ENCODE data around the gene ZNF888.
"Not testable (repeated sequence)": the region's sequence is repeated elsewhere in the genome, so short reads cannot be mapped to it uniquely, and the experiment has no call there.

ZNF888 gene

DNA sequence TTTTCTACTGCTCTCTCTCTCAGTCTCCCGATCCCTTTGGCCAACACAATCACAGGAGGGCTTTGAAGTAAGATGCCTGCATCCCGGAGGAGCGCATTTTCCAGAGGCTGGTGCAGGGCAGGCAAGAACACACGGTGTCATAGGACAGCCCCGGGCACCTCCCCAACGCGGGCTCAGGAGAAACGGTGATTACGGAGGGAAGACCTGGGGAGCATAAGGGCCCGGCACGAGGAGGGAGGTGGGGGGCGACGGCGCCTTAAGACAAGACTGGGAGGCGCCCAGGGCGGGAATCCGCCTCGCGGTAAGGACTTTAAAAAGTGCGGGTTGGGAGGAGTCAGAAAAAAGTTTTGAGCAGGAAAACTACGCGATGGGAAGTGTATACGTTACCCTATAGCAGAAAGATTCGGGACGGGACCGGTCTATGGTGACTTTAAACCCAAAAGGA is 18.7 kb upstream of the ZNF888 start:
- DNase-seq (ENCODE audit: low read depth in 2 of 2): no peak

DNA sequence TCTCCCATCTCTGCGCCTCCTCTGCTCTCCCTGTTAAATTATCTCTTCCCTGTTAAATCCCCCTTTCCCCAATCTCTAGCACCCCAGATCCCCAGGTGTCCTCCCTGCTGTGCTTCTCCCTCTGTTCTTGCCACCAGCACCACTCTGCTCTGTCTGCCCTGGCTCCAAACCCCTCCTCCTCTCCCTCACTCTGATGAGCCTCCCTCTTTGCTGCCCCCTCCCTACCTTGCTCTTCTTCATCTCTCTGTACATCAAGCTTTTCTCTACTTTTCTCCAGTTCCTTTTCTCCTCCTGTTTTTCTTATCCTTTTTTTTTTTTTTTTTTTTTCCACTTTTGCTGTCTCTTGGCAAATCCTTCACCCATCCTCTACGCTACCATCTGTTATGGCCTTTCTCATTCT is 18.3 kb upstream of the ZNF888 start:
- DNase-seq (ENCODE audit: low read depth in 2 of 2): not testable (repeated sequence)

DNA sequence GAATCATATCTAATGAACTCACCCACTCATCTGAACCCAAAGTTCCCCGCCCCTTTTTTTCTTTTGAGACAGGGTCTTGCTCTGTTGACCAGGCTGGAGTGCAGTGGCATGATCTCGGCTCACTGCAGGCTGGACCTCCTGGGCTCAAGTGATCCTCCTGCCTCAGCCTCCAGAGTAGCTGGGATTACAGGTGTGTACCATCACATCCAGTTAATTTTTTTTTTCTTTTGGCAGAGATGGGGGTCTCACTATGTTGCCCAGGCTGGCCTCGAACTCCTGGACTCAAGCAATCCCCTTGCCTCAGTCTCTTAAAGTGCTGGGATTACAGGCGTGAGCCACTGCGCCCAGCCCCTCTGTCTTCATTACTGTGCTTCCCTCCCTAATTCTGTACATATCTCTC is 17.7 kb upstream of the ZNF888 start:
- not testable (repeated sequence) for DNase-seq (ENCODE audit: low read depth in 2 of 2)

DNA sequence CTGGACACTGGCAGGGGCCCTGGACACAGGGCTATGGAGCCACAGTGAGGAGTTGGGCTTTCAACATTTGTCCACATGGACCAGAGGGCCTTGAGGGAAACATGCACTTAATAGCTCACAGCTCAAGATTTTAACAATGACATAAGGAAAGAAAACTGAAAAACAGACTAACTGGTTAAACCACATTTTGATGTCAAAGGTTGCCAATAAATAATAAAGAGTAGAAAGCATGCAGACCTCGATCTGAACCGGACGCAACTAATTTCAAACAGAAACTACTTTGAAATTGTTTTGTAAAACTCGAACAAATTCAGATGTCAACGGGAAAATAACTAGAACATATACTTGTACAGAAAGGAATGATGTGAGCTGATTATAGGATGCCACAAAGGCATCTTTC is 15.5 kb upstream of the ZNF888 start:
- DNase-seq (ENCODE audit: low read depth in 2 of 2): no peak

DNA sequence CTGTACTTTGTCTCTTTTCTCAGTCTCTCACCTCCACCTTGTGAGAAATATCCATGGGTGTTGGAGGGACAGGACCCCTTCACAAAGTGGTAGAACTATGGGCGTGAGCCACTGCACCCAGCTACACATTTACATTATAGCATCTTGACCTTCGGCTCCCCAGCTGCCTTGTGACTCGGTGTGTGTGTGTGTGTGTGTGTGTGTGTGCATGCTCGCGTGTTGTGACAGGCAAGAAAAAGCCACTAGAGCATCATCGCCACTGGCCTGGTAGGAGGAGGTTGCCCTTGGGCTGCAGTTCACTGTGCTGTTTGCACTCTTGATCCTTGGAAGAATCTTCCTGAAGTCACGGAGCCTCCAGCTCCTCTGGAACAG is 13.7 kb upstream of the ZNF888 start:
- DNase-seq (ENCODE audit: low read depth in 2 of 2): no peak

DNA sequence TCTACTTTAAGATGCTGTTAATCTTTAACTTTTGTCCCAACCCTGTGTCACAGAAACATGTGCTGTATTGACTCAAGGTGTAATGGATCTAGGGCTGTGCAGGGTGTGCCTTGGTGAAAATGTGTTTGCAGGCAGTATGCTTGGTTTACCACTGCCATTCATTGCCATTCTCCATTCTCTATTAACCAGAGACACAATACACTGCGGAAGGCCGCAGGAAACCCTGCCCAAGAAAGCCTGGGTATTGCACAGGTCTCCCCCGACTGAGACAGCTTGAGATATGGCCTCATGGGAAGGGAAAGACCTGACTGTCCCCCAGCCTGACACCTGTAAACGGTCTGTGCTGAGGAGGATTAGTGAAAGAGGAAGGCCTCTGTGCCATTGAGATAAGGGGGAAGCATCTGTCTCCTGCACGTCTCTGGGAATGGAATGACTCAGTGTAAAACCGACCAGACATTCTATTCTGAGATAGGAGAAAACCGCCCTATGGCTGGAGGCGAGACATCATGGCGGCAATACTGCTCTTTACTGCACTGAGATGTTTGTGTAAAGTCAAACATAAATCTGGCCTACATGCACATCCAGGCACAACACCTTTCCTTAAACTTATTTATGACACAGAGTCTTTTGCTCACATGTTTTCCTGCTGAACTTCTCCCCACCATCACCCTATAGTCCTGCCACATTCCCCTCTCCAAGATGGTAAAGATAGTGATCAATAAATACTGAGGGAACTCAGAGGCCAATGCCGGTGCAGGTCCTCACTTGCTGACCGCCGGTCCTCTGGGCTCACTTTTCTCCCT is 13.1 kb upstream of the ZNF888 start:
- no peak for DNase-seq (ENCODE audit: low read depth in 2 of 2)

DNA sequence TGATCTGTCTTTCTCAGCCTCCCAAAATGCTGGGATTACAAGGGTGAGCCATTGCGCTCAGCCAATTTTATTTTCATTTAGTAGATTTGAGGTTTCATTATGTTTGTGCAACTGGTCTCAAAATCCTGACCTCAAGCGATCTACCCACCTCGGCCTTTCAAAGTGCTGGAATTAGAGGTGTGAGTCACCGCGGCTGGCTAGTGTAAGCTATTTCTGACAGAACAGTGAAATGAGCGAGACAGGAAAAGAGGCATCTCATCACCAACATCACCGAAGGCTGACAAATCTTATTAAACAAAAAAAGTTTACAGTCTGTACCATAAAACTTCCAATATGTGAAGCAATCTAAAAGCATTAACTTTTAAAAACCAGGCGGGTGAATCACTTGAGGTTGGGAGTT is 12.2 kb upstream of the ZNF888 start:
- DNase-seq (ENCODE audit: low read depth in 2 of 2): no peak

DNA sequence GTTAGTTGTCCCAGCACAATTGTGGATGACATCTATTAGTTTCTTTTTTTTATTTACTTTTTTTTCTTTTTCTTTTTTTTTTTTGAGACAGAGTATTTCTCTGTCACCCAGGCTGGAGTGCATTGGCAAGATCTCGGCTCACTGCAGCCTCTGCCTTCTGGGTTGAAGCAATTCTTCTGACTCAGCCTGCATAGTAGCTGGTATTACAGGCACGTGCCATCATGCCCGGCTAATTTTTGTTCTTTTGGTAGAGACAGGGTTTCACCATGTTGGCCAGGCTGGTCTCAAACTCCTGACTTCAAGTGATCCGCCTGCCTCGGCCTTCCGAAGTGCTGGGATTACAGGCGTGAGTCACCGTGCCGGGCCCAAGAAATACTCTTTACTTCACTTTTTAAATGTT is 1.4 kb upstream of the ZNF888 start:
- DNase-seq (ENCODE audit: low read depth in 2 of 2): not testable (repeated sequence)

DNA sequence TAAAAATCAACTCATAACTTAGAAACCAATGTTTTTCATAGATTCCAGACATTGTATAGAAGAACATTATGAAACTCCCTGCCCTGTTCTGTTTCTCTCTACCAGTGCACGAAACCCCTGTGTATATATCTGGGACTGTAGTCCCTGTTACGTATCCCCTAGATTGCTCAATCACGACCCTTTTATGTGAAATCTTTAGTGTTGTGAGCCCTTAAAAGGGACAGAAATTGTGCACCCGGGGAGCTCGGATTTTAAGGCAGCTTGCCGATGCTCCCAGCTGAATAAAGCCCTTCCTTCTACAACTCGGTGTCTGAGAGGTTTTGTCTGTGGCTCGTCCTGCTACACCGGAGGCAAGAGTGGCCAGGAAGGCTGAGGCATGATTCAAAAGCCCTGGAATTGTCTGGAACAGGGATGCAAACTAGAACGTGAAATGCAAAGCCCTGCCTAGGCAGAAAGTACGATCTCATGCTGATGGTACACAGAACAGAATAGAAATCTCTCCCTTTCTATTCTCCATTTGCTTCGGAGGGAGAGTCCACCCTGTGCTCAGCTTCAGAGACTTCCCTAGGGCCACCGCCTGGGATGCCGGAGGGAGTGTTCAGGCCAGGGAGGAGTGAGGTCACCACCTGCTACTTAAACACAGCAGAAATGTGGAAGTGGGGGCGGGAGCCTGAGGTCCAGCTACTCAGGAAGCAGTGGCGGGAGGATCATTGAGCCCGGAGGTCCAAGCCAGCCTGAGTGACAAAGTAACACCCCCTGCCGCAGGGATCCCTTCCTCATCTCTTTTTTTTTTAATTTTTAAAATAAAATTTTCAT is 758 bp upstream of the ZNF888 start:
- no peak for DNase-seq (ENCODE audit: low read depth in 2 of 2)

DNA sequence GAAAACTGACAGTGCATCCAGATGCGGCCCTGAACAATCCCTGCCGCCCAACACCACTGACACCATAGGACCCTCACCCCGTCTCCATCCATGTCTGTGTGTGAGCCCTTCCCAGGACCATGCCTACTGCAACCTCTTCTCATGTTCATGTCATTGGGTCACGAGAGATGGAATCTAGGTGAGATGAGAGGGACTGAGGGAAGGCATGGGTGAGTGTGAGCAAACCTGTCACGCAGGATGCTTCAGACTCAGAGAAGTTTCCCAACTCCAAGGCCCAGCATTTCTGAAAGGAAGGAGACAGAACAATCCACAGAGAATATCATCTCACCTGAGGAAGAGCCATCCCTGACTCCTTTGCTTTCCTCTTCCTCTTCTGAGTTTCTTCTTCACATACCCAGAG is 5.7 kb downstream of the ZNF888 start:
- DNase-seq (ENCODE audit: low read depth in 2 of 2): no peak

DNA sequence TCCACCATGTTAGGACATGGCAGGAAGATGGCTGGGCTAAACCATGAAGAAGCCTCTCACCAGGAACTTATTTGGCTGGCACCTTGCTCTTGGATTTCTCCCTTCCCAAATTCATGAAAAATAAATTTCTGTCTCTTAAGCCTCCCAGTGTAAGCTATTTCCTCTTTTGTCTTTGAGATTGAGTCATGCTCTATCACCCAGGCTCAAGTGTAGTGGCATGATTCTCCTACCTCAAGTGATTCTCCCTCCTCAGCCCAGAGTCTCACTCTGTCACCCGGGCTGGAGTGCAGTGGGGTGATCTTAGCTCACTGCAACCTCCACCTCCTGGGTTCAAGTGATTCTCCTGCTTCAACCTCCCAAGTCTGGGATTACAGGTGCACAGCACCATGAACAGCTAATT is 12.6 kb downstream of the ZNF888 start:
- no peak for DNase-seq (ENCODE audit: low read depth in 2 of 2)

DNA sequence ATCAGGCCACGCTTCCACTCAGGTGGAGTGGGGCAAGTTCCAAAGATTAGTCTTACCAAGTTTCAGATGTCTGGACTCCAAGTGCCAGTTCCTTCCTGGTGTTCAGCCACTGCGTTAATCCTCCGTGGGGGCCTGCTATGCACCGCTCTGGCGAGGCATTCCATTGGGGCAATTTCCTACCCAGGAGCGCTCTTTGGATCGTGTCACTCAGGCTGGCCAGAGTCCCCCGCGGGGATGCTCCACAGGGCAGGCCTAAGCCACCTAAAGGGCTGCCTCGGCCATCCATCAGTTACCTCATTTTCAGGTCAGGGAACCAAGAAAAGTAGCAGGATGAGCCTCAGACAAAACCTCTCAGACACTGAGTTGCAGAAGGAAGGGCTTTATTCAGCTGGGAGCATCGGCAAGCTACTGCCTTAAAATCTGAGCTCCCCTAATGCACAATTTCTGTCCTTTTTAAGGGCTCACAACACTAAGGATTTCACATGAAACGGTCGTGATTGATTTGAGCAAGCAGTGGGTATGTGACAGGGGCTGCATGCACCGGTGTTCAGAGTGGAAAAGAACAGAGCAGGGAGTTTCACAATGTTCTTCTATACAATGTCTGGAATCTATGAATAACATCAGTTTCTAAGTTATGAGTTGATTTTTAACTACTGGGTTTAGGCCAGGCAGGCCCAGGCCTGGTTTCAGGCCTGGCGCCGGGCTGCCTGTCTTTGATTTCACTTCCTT is 19.0 kb downstream of the ZNF888 start:
- not testable (repeated sequence) for DNase-seq (ENCODE audit: low read depth in 2 of 2)

DNA sequence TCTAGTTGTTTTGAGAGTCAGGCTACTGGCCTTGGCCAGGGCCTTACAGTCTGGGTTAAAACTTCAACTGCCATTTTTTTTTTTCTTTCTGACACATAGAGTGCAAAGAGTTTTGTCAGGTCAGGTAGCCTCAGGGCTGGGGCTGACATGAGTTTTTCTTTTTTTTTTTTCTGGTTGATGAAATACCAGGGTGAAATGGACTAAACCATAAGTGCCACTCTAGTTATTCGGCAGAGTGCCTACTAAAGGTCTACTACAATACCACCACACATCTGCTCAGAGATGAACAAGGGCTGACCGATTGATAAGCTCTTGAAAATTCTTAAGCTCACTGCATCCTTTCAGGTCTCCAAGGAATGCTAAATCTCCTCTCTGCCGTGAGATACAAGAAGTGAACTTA is 21.4 kb downstream of the ZNF888 start:
- DNase-seq (ENCODE audit: low read depth in 2 of 2): no peak

DNA sequence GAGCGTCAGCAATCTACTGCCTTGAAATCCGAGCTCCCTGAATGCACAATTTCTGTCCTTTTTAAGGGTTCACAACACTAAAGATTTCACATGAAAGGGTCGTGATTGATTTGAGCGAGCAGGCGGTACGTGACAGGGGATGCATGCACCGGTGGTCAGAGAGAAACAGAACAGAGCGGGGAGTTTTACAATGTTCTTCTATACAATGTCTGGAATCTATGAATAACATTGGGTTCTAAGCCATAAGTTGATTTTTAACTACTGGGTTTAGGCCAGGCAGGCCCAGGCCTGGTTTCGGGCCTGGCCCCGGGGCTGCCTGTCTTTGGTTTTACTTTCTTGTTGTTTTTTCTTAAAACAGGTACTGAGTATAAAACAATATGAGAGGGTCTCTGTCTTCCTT is 24.6 kb downstream of the ZNF888 start:
- DNase-seq (ENCODE audit: low read depth in 2 of 2): not testable (repeated sequence)

DNA sequence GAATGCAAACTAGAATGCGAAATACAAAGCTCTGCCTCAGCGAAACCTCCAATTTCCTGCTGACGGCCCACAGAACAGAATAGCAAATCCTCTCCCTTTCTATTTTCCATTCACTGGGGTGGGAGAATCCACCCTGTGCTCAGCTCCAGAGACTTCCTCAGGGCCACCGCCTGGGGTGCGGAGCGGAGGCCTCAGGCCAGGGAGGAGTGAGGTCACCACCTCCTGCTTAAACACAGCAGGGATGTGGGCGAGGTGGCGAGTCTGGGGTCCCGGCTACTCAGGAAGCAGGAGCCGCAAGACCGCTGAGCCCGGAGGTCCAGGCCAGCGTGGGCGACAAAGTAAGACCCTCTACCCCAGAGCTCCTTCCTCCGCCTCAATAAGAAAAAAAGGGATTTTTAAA is 25.1 kb downstream of the ZNF888 start:
- no peak for DNase-seq (ENCODE audit: low read depth in 2 of 2)

DNA sequence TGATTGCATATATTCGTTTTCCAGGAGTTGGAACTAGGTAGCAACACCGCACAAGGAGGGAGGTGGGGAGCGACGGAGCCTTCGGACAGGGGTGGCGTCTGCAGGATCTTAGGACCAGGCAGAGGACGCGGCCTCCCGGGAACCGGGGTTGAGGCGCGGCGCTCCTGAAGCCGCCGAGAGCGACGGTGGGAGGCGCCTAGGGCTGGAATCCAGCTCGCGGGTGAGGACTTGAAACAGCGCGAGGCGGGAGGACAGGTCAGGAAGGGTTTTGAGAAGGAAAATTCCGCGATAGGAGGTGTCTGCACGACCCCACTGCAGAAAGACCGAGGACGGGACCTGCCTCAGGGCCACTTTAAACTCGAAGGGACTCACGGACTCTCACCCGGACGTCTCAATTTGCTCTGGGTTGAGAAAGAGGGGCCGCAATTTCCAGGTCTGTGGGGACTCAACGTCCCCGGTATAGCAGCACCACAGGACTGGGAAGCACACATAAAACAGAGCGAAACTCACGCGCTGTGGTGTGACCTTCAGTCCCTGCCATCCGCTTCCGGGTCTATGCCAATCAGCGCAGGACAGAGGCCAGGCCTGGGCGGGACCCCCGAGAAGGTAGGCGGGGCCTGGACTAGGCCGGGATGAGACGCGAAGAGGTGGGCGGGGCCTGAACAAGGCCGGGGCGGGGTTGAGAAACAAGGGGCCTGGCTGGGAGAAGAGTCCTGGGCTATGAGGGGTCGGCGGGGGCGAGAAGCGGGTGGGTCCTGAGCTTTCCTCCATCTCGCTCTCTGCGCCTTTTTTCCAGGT is 25.9 kb downstream of the ZNF888 start, which contains the start of gene ZNF320:
Gene ZNF320, minus strand, starts transcription at position 498 of the 798 bp plus-strand sequence. CDS start 7,380 bp downstream, outside the sequence.
- peak; percentile 69 to 83 for DNase-seq (ENCODE audit: low read depth in 2 of 2)

DNA sequence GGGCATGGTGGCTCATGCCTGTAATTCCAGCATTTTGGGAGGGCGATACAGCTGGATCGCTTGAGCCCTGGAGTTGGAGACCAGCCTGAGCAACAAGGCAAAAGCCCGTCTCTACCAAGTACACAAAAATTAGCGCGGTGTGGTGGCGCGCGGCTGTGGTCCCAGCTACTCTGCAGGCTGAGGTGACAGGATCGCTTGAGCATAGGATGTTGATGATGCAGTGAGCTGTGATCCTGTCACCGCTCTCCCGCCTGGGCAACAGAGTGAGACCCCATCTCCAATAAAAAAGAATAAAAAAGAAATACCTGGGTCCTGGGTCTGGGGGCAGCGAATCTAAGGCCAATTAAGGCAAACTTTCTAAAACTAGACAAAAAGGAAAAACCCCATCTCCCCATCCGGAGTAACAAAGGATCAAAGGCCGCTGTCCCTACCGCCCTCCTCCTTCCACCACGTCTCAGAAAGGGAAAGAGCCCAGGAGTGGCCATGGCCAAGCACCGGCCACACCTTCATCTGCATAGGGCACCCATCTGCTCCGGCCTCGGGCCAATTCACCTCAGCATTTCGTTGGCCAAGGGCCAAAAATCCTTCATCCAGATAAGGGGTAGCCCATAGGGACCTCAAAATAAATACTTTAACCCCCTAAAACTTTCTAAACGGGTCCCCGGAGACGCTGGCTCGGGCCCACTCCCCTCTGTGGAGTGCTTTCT is 26.6 kb downstream of the ZNF888 start:
- DNase-seq (ENCODE audit: low read depth in 2 of 2): no peak

DNA sequence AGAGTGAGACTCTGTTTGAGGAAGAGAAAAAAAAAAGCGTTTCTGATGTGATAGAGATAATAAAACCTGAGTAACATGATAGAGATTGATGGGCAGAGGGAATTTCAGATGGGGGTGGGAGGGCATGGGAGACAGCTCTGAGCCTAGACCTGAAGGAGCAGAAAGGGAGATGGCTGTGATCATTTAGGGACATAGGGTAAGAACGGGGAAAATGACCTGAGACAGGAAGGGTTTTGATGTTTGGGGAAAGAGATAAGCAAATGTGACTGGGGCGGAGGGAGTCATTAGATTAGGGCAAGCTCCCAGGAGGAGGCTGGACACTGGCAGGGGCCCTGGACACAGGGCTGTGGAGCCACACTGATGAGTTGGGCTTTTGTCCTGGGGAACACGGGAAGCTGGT is 31.9 kb downstream of the ZNF888 start:
- DNase-seq (ENCODE audit: low read depth in 2 of 2): no peak

DNA sequence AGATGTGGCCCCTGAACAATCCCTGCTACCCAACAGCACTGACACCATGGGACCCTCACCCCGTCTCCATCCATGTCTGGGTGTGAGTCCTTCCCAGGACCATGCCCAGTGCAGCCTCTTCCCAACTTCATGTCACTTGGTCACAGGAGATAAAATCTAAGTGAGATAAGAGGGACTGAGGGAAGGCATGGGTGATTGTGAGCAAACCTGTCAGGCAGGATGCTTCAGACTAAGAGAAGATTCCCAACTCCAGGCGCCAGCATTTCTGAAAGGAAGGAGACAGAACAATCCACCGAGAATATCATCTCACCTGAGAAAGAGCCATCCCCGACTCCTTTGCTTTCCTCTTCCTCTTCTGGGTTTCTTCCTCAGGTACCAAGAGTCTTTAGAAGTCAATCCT is 33.3 kb downstream of the ZNF888 start:
- DNase-seq (ENCODE audit: low read depth in 2 of 2): no peak

DNA sequence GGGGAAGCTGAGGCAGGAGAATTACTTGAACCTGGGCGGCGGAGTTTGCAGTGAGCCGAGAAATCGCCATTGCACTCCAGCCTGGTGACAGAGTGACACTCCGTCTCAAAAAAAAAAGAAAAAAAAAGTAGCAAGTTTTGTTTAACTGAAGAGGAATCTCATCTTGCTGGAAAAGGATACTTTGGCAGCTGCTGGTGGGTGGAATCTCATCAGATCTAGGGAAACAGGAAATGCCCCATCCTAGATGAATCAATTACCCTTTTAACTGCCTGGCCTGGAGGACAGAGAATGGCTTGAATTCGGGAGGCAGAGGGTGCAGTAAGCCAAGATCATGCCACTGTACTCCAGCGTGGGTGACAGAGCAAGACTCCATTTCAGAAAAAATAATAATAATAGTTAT is 34.2 kb downstream of the ZNF888 start:
- DNase-seq (ENCODE audit: low read depth in 2 of 2): no peak

DNA sequence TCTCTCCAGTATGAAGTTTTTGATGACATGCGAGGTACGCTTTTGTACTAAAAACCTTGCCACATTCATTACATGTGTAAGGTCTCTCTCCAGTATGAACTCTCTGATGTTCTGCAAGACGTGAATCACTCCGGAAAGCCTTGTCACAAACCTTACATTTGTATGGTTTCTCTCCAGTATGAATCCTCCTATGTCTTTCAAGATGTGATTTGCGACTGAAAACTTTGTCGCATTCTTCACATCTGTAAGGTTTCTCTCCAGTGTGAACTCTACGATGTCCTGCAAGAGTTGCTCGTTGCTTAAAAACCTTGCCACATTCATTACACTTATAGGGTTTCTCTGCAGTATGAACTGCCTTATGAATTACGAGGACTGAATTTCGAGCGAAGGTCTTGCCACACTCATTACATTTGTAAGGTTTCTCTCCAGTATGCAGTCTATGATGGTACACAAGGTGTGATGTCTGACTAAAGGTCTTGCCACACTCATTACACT is 42.3 kb downstream of the ZNF888 start:
- no peak for DNase-seq (ENCODE audit: low read depth in 2 of 2)

Measured in activated CD4-positive, alpha-beta T cell treated with anti-CD3 and anti-CD28 coated beads for 24 hours (primary cell).